NCI-H69 (cell line): ENCODE measurements around the gene RAB40B.
"Not testable (repeated sequence)": the region's sequence is repeated elsewhere in the genome, so short reads cannot be mapped to it uniquely, and the experiment has no call there.

ENCODE experiments used
- DNase-seq: peaks from one replicate; lab custom pipeline; 2025; lab: John Stamatoyannopoulos, UW

Gene RAB40B

GRCh38 chr17:82668024-82668630, 30.4 kb downstream of the RAB40B start:
- no peak for DNase-seq

GRCh38 chr17:82667668-82668000, 30.9 kb downstream of the RAB40B start:
- DNase-seq, result no peak

- no peak for DNase-seq
Measured at GRCh38 chr17:82666931-82667667, 31.4 kb downstream of the RAB40B start.

GRCh38 chr17:82665891-82666290, 32.6 kb downstream of the RAB40B start:
- no peak for DNase-seq

GRCh38 chr17:82665217-82665616, 33.3 kb downstream of the RAB40B start:
- no peak for DNase-seq

GRCh38 chr17:82664701-82665182, 33.8 kb downstream of the RAB40B start:
- DNase-seq, result no peak

GRCh38 chr17:82664276-82664575, 34.3 kb downstream of the RAB40B start:
- DNase-seq, result no peak

- no peak for DNase-seq
Measured at GRCh38 chr17:82663381-82664275, 34.9 kb downstream of the RAB40B start.

- no peak for DNase-seq
Measured at GRCh38 chr17:82662711-82663261, 35.7 kb downstream of the RAB40B start.

- no peak for DNase-seq
Measured at GRCh38 chr17:82661717-82662683, 36.5 kb downstream of the RAB40B start.

GRCh38 chr17:82659886-82660285, 38.6 kb downstream of the RAB40B start:
- DNase-seq, result no peak

- DNase-seq, result no peak
Measured at GRCh38 chr17:82658796-82659452, 39.6 kb downstream of the RAB40B start.

GRCh38 chr17:82658331-82658730, 40.2 kb downstream of the RAB40B start:
- DNase-seq, result no peak

- no peak for DNase-seq
Measured at GRCh38 chr17:82657926-82658325, 40.6 kb downstream of the RAB40B start.

GRCh38 chr17:82656266-82656665, 42.2 kb downstream of the RAB40B start:
- DNase-seq, result no peak

- DNase-seq, result no peak
Measured at GRCh38 chr17:82655523-82655922, 43.0 kb downstream of the RAB40B start.

GRCh38 chr17:82655038-82655479, 43.4 kb downstream of the RAB40B start:
- no peak for DNase-seq

- DNase-seq, result not testable (repeated sequence)
Measured at GRCh38 chr17:82654611-82655010, 43.9 kb downstream of the RAB40B start.

GRCh38 chr17:82653651-82654528, 44.6 kb downstream of the RAB40B start:
- no peak for DNase-seq

- DNase-seq, result no peak
Measured at GRCh38 chr17:82650723-82651122, 47.8 kb downstream of the RAB40B start.
